Fibroblast of mammary gland (primary cell): ENCODE data around the gene AOPEP.

Experiments
- DNase-seq: peaks from one replicate; pipeline ENCODE4 v3.0.0-alpha.2; 2010; ENCODE audit warnings: low read depth
- H3K4me3 ChIP-seq: 2 replicates; pipeline ENCODE4 v1.5.1; 2011; ENCODE audit warnings: low read depth, mild to moderate bottlenecking, low read length, moderate library complexity; ENCODE audit not compliant: control insufficient read depth
- TF ChIP-seq, protein P1 (sequence below): conservative IDR thresholded peaks from 2 replicates; pipeline ENCODE4 v1.5.1; 2011; ENCODE audit warnings: low read depth, low read length, inconsistent platforms; ENCODE audit not compliant: control insufficient read depth, insufficient read depth

AOPEP gene

DNA sequence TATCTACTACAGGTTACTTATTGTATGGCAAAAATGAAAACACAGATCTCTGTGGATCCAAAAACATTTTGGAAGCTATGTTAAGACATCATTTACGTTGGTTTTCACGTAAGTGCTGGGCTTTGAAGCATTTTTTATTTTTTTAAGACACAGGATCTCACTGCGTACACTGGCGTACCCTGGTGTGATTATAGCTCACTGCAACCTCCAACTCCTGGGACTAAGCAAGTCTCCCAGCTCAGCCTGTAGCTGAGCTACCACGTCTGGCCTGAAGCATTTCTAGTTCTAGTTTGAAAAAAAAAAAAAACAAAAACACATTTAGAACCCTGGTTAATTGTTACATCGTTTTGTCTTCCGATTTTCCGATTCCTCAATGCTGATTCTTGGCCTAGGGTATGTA is 131.3 kb downstream of the AOPEP start:
- TF ChIP-seq, protein P1, sequence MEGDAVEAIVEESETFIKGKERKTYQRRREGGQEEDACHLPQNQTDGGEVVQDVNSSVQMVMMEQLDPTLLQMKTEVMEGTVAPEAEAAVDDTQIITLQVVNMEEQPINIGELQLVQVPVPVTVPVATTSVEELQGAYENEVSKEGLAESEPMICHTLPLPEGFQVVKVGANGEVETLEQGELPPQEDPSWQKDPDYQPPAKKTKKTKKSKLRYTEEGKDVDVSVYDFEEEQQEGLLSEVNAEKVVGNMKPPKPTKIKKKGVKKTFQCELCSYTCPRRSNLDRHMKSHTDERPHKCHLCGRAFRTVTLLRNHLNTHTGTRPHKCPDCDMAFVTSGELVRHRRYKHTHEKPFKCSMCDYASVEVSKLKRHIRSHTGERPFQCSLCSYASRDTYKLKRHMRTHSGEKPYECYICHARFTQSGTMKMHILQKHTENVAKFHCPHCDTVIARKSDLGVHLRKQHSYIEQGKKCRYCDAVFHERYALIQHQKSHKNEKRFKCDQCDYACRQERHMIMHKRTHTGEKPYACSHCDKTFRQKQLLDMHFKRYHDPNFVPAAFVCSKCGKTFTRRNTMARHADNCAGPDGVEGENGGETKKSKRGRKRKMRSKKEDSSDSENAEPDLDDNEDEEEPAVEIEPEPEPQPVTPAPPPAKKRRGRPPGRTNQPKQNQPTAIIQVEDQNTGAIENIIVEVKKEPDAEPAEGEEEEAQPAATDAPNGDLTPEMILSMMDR, result no peak
- no peak overlapping the region for H3K4me3 ChIP-seq
- no peak for DNase-seq

DNA sequence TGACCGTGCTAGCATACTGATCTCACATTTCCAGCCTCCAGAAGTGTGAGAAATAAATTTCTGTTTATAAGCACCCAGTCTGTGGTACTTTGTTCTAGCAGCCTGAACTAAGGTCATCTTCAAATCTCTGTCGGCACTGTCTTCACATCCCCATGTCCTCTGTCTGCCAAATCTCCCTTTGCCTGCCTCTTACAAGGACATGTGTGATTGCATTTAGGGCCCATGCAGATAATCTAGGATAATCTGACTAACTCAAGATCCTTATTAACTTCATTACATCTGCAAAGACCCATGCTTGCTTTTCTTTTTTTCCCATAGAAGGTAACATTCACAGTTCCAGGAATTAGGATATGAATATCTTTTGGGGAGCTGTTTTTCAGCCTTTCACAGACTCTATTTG is 132.7 kb downstream of the AOPEP start:
- TF ChIP-seq, protein P1, result no peak
- no peak overlapping the region for H3K4me3 ChIP-seq
- DNase-seq, result no peak

DNA sequence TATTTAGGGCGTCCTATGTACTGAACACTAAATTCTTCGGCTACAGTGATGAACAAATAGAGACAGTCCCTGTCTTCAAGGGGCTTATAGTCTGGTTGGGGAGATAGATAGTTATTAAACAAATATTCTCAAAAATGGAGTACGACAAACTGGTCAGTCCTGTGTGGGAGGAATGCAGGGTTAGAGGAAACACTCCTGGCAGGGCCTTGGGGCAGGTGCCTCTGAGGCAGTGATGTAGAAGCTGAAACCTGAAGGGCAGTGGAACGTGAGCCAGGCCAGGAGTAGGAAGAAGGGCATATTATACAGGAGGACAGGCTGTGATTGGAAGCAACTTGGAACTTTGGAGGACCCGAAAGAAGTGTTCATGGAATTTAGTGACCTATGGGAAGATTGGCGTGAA is 133.4 kb downstream of the AOPEP start:
- no peak overlapping the region for H3K4me3 ChIP-seq
- DNase-seq, result no peak
- TF ChIP-seq, protein P1, result no peak

DNA sequence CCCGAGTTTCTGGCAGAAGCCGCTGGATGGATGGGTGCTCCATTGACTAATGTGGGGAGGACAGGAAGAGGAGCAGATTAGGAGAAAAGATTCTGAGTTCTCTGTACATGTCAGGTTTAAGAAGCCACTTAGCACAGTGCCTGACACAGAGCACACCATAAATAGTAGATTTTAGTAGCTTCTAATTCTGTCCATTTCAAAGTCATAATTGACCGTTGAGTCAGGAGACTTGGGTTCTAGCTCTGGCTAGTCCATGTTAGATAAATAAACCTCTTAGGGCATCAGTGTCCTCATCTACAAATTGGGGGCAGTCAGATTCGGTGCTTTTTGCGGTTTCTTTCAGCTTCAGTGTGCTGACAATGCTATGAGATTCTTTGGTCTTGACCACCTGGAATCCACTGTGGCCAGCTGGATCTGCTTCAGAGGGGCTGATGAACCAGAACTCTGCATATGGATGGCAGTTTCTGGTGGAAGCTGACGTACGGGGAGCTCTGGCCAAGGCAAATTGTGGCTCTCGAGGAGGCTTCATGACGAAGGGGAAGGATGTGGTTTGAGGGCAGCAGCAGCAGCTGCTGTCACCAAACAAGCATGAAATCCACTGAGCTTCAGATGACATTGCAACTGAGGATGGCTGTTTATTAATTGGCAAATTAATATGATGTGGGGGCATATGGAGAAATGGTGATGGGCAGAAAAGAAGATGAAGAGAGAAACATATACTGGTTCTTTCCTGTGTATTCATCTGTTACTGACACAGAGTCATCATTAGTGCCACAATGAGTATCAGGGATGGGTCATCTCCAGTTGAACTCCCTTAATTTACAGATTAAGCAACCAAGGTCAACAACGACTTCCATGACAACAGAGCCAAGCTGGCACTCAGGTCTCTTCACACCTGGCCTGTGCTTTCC is 134.4 kb downstream of the AOPEP start:
- no peak overlapping the region for H3K4me3 ChIP-seq
- DNase-seq, result peak; percentile 86
- TF ChIP-seq, protein P1, result no peak

DNA sequence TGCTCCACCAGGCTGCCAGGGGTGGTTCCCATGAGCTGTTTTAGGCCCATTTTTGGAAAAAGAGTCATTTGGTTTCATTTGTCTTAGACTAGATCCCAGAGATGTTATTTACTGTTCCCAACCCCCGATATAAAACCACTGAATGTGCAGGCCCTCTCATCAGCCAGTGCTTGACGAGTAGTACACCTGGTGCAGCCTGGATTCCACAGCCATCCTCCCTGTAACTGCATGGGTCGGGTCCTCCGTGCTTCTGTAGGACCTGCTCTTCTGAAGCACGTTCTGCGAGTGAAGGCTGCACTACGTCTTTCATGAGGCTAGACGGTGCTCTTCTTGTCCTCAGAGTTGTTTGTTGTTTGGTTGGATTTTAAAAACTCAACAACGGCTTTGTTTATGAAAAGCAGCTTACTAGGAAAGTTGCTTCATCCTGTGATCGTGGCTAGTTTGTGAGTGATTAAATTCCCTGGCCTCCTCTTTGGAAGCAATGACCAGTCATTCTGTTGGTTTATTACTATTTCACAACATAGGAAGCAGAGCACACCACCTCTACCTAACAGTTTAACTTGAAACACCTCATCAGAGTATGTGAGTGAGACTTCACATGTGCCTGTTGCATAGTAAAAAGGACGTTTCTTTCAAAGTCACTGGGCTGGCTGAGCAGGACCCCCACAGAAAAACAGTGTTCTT is 135.2 kb downstream of the AOPEP start:
- DNase-seq, result peak; percentile 83
- H3K4me3 ChIP-seq, result no peak overlapping the region
- TF ChIP-seq, protein P1, result no peak

DNA sequence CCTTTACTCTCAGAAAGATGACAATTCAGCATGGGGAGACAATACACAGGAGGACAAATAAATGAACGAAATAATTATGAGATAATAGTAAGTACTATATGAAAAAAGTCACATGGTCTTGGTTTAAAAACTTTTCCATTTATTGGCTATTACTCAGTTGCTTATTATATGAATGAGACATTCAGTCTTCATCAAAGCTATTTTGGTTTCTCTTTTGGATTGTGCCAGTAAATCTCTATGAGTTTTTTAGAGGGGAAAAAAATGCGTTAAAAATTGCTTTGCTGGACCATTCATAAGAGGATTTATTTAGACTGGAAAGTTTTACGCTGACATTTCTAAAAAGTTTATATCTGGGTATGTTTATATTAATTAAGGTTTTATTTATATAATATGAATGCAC is 137.7 kb downstream of the AOPEP start:
- TF ChIP-seq, protein P1, result no peak
- no peak for DNase-seq
- H3K4me3 ChIP-seq, result no peak overlapping the region
